ENCODE data around the gene VANGL1.
"Not testable (repeated sequence)": the region's sequence is repeated elsewhere in the genome, so short reads cannot be mapped to it uniquely, and the experiment has no call there.

VANGL1 gene

GRCh38 chr1:115630342-115630741 lies 11.4 kb upstream of the VANGL1 start:
- TF ChIP-seq CTCF (IDR thresholded peaks at IDR 0.05; ENCODE audit: low read depth, low read length, missing control alignments): no peak
- H3K4me3 ChIP-seq (ENCODE audit: low read depth, low read length): no peak overlapping the region
- no peak for DNase-seq (ENCODE audit: low read depth)

GRCh38 chr1:115632251-115633026 lies 9.3 kb upstream of the VANGL1 start:
- no peak for TF ChIP-seq CTCF (IDR thresholded peaks at IDR 0.05; ENCODE audit: low read depth, low read length, missing control alignments)
- no peak for DNase-seq (ENCODE audit: low read depth)
- no peak overlapping the region for H3K4me3 ChIP-seq (ENCODE audit: low read depth, low read length)

GRCh38 chr1:115633606-115634005 lies 8.2 kb upstream of the VANGL1 start:
- not testable (repeated sequence) for H3K4me3 ChIP-seq (ENCODE audit: low read depth, low read length); DNase-seq (ENCODE audit: low read depth)

GRCh38 chr1:115637247-115637646 lies 4.5 kb upstream of the VANGL1 start:
- not testable (repeated sequence) for H3K4me3 ChIP-seq (ENCODE audit: low read depth, low read length); DNase-seq (ENCODE audit: low read depth)

GRCh38 chr1:115640384-115640783 lies 1.4 kb upstream of the VANGL1 start:
- TF ChIP-seq CTCF (IDR thresholded peaks at IDR 0.05; ENCODE audit: low read depth, low read length, missing control alignments): no peak
- no peak overlapping the region for H3K4me3 ChIP-seq (ENCODE audit: low read depth, low read length)
- no peak for DNase-seq (ENCODE audit: low read depth)

GRCh38 chr1:115642168-115643072 lies 650 bp downstream of the VANGL1 start:
- TF ChIP-seq CTCF (IDR thresholded peaks at IDR 0.05; ENCODE audit: low read depth, low read length, missing control alignments): peak; percentile 12
- H3K4me3 ChIP-seq (ENCODE audit: low read depth, low read length): peak overlapping the region; percentile 92
- peak; percentile 60 for DNase-seq (ENCODE audit: low read depth)

GRCh38 chr1:115643225-115643624 lies 1.5 kb downstream of the VANGL1 start:
- peak overlapping the region; percentile 92 for H3K4me3 ChIP-seq (ENCODE audit: low read depth, low read length)
- DNase-seq (ENCODE audit: low read depth): no peak
- TF ChIP-seq CTCF (IDR thresholded peaks at IDR 0.05; ENCODE audit: low read depth, low read length, missing control alignments): no peak
